ENCODE measurements around the gene NFIA. TPM values are rescaled to one million over a fixed set of nuclear protein-coding genes. Genes with fewer than 3 reads are reported as not detected.

The NFIA gene
- polyA plus RNA-seq, 1 donor, result 9.6 TPM

GRCh38 chr1:61051443-61051718 is 31.0 kb upstream of the NFIA start:
- Histone ChIP-seq H3K27ac (ENCODE audit: low read length) (no peak overlapping the region), H3K4me3 (ENCODE audit: low read length) (peak overlapping the region; percentile 53), H3K27me3 (ENCODE audit: control insufficient read depth, insufficient read depth, low read length) (peaks cover 36% of the 10 kb centered on the region), H3K4me1 (ENCODE audit: control insufficient read depth, insufficient read depth, low read length) (peaks cover 24% of the 10 kb centered on the region), H3K9me3 (ENCODE audit: control insufficient read depth, low read depth, low read length) (no peaks in the 10 kb centered on the region), H3K36me3 (ENCODE audit: control insufficient read depth, insufficient read depth, low read length) (no peaks in the 10 kb centered on the region)
- 30% methylated on average over 2 of the region's 4 CpGs for WGBS (ENCODE audit: insufficient coverage, low lambda C conversion rate)
- no peak for DNase-seq

GRCh38 chr1:61051719-61052394 is 30.5 kb upstream of the NFIA start:
- H3K4me3 ChIP-seq (ENCODE audit: low read length), result no peak overlapping the region
- peaks cover 24% of the 10 kb centered on the region for H3K4me1 ChIP-seq (ENCODE audit: control insufficient read depth, insufficient read depth, low read length)
- no peaks in the 10 kb centered on the region for H3K9me3 ChIP-seq (ENCODE audit: control insufficient read depth, low read depth, low read length)
- DNase-seq, result peak in 1 of 2 donors; percentile 46
- H3K27ac ChIP-seq (ENCODE audit: low read length), result no peak overlapping the region
- no peaks in the 10 kb centered on the region for H3K36me3 ChIP-seq (ENCODE audit: control insufficient read depth, insufficient read depth, low read length)
- H3K27me3 ChIP-seq (ENCODE audit: control insufficient read depth, insufficient read depth, low read length), result peaks cover 36% of the 10 kb centered on the region
- WGBS (ENCODE audit: insufficient coverage, low lambda C conversion rate), result 14% methylated on average over 4 of the region's 23 CpGs

- Histone ChIP-seq H3K4me1 (ENCODE audit: control insufficient read depth, insufficient read depth, low read length) (peaks cover 24% of the 10 kb centered on the region), H3K36me3 (ENCODE audit: control insufficient read depth, insufficient read depth, low read length) (no peaks in the 10 kb centered on the region), H3K4me3 (ENCODE audit: low read length) (no peak overlapping the region), H3K27me3 (ENCODE audit: control insufficient read depth, insufficient read depth, low read length) (peaks cover 36% of the 10 kb centered on the region), H3K27ac (ENCODE audit: low read length) (no peak overlapping the region), H3K9me3 (ENCODE audit: control insufficient read depth, low read depth, low read length) (no peaks in the 10 kb centered on the region)
- peak in 1 of 2 donors; percentile 39 for DNase-seq
- no CpG with 5 or more reads among the region's 10 CpGs for WGBS (ENCODE audit: insufficient coverage, low lambda C conversion rate)
These were observed 29.8 kb upstream of the NFIA start for GRCh38 chr1:61052395-61053225.

- Histone ChIP-seq H3K4me3 (ENCODE audit: low read length) (peak overlapping the region; percentile 22), H3K36me3 (ENCODE audit: control insufficient read depth, insufficient read depth, low read length) (no peaks in the 10 kb centered on the region), H3K4me1 (ENCODE audit: control insufficient read depth, insufficient read depth, low read length) (peaks cover 24% of the 10 kb centered on the region), H3K27ac (ENCODE audit: low read length) (no peak overlapping the region), H3K9me3 (ENCODE audit: control insufficient read depth, low read depth, low read length) (no peaks in the 10 kb centered on the region), H3K27me3 (ENCODE audit: control insufficient read depth, insufficient read depth, low read length) (peaks cover 36% of the 10 kb centered on the region)
- WGBS (ENCODE audit: insufficient coverage, low lambda C conversion rate), result 60% methylated on average over 1 of the region's 10 CpGs
- no peak for DNase-seq
These were observed 29.1 kb upstream of the NFIA start for GRCh38 chr1:61053226-61053711.

GRCh38 chr1:61053712-61054600 is 28.4 kb upstream of the NFIA start:
- peaks cover 24% of the 10 kb centered on the region for H3K4me1 ChIP-seq (ENCODE audit: control insufficient read depth, insufficient read depth, low read length)
- no CpG with 5 or more reads among the region's 54 CpGs for WGBS (ENCODE audit: insufficient coverage, low lambda C conversion rate)
- H3K9me3 ChIP-seq (ENCODE audit: control insufficient read depth, low read depth, low read length), result no peaks in the 10 kb centered on the region
- peak overlapping the region; percentile 22 for H3K4me3 ChIP-seq (ENCODE audit: low read length)
- H3K36me3 ChIP-seq (ENCODE audit: control insufficient read depth, insufficient read depth, low read length), result no peaks in the 10 kb centered on the region
- peak in 1 of 2 donors; percentile 55 for DNase-seq
- H3K27me3 ChIP-seq (ENCODE audit: control insufficient read depth, insufficient read depth, low read length), result peaks cover 36% of the 10 kb centered on the region
- no peak overlapping the region for H3K27ac ChIP-seq (ENCODE audit: low read length)

GRCh38 chr1:61054601-61054993 is 27.8 kb upstream of the NFIA start:
- DNase-seq, result peak in 1 of 2 donors; percentile 53

GRCh38 chr1:61055110-61055614 is 27.2 kb upstream of the NFIA start:
- Histone ChIP-seq H3K4me3 (ENCODE audit: low read length) (no peak overlapping the region), H3K27ac (ENCODE audit: low read length) (no peak overlapping the region)

More at GRCh38 chr1:61054601-61054993, 27.8 kb upstream of the NFIA start:
- Histone ChIP-seq H3K27ac (ENCODE audit: low read length) (no peak overlapping the region), H3K36me3 (ENCODE audit: control insufficient read depth, insufficient read depth, low read length) (no peaks in the 10 kb centered on the region), H3K9me3 (ENCODE audit: control insufficient read depth, low read depth, low read length) (no peaks in the 10 kb centered on the region), H3K27me3 (ENCODE audit: control insufficient read depth, insufficient read depth, low read length) (peaks cover 36% of the 10 kb centered on the region), H3K4me3 (ENCODE audit: low read length) (no peak overlapping the region), H3K4me1 (ENCODE audit: control insufficient read depth, insufficient read depth, low read length) (peaks cover 23% of the 10 kb centered on the region)
- WGBS (ENCODE audit: insufficient coverage, low lambda C conversion rate), result no CpG with 5 or more reads among the region's 13 CpGs

GRCh38 chr1:61056196-61056572 is 26.2 kb upstream of the NFIA start:
- no peaks in the 10 kb centered on the region for H3K36me3 ChIP-seq (ENCODE audit: control insufficient read depth, insufficient read depth, low read length)
- no CpG with 5 or more reads among the region's 2 CpGs for WGBS (ENCODE audit: insufficient coverage, low lambda C conversion rate)
- H3K27me3 ChIP-seq (ENCODE audit: control insufficient read depth, insufficient read depth, low read length), result peaks cover 30% of the 10 kb centered on the region
- H3K4me3 ChIP-seq (ENCODE audit: low read length), result no peak overlapping the region
- H3K27ac ChIP-seq (ENCODE audit: low read length), result no peak overlapping the region
- DNase-seq, result peak in 1 of 2 donors; percentile 4
- no peaks in the 10 kb centered on the region for H3K9me3 ChIP-seq (ENCODE audit: control insufficient read depth, low read depth, low read length)
- H3K4me1 ChIP-seq (ENCODE audit: control insufficient read depth, insufficient read depth, low read length), result peaks cover 21% of the 10 kb centered on the region

More at GRCh38 chr1:61055110-61055614, 27.2 kb upstream of the NFIA start:
- DNase-seq, result peak in 1 of 2 donors; percentile 82
- Histone ChIP-seq H3K27me3 (ENCODE audit: control insufficient read depth, insufficient read depth, low read length) (peaks cover 36% of the 10 kb centered on the region), H3K4me1 (ENCODE audit: control insufficient read depth, insufficient read depth, low read length) (peaks cover 21% of the 10 kb centered on the region), H3K36me3 (ENCODE audit: control insufficient read depth, insufficient read depth, low read length) (no peaks in the 10 kb centered on the region), H3K9me3 (ENCODE audit: control insufficient read depth, low read depth, low read length) (no peaks in the 10 kb centered on the region)

- Histone ChIP-seq H3K36me3 (ENCODE audit: control insufficient read depth, insufficient read depth, low read length) (no peaks in the 10 kb centered on the region), H3K27ac (ENCODE audit: low read length) (peak overlapping the region; percentile 63), H3K4me3 (ENCODE audit: low read length) (peak overlapping the region; percentile 72), H3K27me3 (ENCODE audit: control insufficient read depth, insufficient read depth, low read length) (peaks cover 24% of the 10 kb centered on the region), H3K9me3 (ENCODE audit: control insufficient read depth, low read depth, low read length) (no peaks in the 10 kb centered on the region), H3K4me1 (ENCODE audit: control insufficient read depth, insufficient read depth, low read length) (peaks cover 21% of the 10 kb centered on the region)
- DNase-seq, result peak; percentile 61 to 85
- WGBS (ENCODE audit: insufficient coverage, low lambda C conversion rate), result 0% methylated on average over 1 of the region's 50 CpGs
These were observed 25.6 kb upstream of the NFIA start for GRCh38 chr1:61056573-61057439.

All from large intestine (tissue), 3 donors.